Natural killer cell treated with Interleukin-12 subunit alpha and Interleukin-12 subunit beta and Interleukin-15 and Interleukin-18, amount 100 ng/mL, for 72 hours (primary cell): Measurements from ENCODE around the gene C3. TPM values are rescaled to one million over a fixed set of nuclear protein-coding genes. Genes with fewer than 3 reads are reported as not detected.

Experiments
- ATAC-seq, 2 donors: fragments of 150-1000 bp; cut with Tn5 transposase in 1 of 2; sonication (Bioruptor Pico), chemical (Tn5 transposase) in 1 of 2; 2 replicates each; pipeline ENCODE4 v1.10.0; 2021
- DNase-seq: peaks from one replicate; pipeline ENCODE4 v3.0.0; 2022; ENCODE audit warnings: low spot score
- H3K27ac Mint-ChIP-seq, 2 donors: 1 replicate in 1 of 2; 2 replicates in 1 of 2; pipeline ENCODE4 v1.8.0; 2022; ENCODE audit warnings: mixed read lengths in 2 of 2, mild to moderate bottlenecking in 1 of 2, moderate library complexity in 1 of 2
- H3K27me3 Mint-ChIP-seq, 2 donors: 1 replicate in 1 of 2; 2 replicates in 1 of 2; pipeline ENCODE4 v1.8.0; 2022; ENCODE audit warnings: mixed read lengths in 2 of 2
- H3K36me3 Mint-ChIP-seq: one replicate; pipeline ENCODE4 v1.8.0; 2022; ENCODE audit warnings: mixed read lengths
- H3K4me1 Mint-ChIP-seq, 2 donors: 1 replicate in 1 of 2; 2 replicates in 1 of 2; pipeline ENCODE4 v1.8.0; 2022; ENCODE audit warnings: low read depth in 2 of 2, mixed read lengths in 2 of 2, mild to moderate bottlenecking in 1 of 2
- H3K4me3 Mint-ChIP-seq: one replicate; pipeline ENCODE4 v1.8.0; 2022; ENCODE audit warnings: mixed read lengths
- H3K9me3 Mint-ChIP-seq: 2 replicates; pipeline ENCODE4 v1.8.0; 2022; ENCODE audit warnings: mixed read lengths
- total RNA-seq, 2 donors: library from RNA; stranded (reverse); gene quantifications; one replicate each; pipeline ENCODE4 v1.2.3, GENCODE V29; 2022

Gene C3
- total RNA-seq, 2 donors from 2014 or later, result 3.5 to 9.2 TPM

- no peaks in the 10 kb centered on the region for H3K9me3 Mint-ChIP-seq
- H3K4me1 Mint-ChIP-seq, result peaks cover 26 to 52% of the 10 kb centered on the region in 2 donors
- no peaks in the 10 kb centered on the region for H3K27me3 Mint-ChIP-seq
- peak; percentile 37 to 55 for ATAC-seq
- H3K4me3 Mint-ChIP-seq, result peak within 1 kb of the TSS; percentile 90
- DNase-seq, result peak; percentile 88
- peaks cover 9% of the 10 kb centered on the region for H3K36me3 Mint-ChIP-seq
- peak within 1 kb of the TSS; percentile 90 to 99 for H3K27ac Mint-ChIP-seq
These were observed 19.0 kb upstream of the C3 start, which contains the start of gene TRIP10 for GRCh38 chr19:6739390-6739882. Gene TRIP10, plus strand, starts transcription at chr19:6739680. Its CDS starts 82 bp downstream, at chr19:6739762.

- H3K9me3 Mint-ChIP-seq, result no peaks in the 10 kb centered on the region
- H3K4me1 Mint-ChIP-seq, result peaks cover 26 to 48% of the 10 kb centered on the region in 2 donors
- peak overlapping the region; percentile 90 to 99 for H3K27ac Mint-ChIP-seq
- ATAC-seq, result no peak
- H3K36me3 Mint-ChIP-seq, result peaks cover 4% of the 10 kb centered on the region
- H3K4me3 Mint-ChIP-seq, result peak overlapping the region; percentile 90
- no peaks in the 10 kb centered on the region for H3K27me3 Mint-ChIP-seq
- no peak for DNase-seq
These were observed 18.4 kb upstream of the C3 start for GRCh38 chr19:6738787-6739389.

- DNase-seq (peak; percentile 85), ATAC-seq (peak; percentile 22 to 26)
- peaks cover 26 to 44% of the 10 kb centered on the region in 2 donors for H3K4me1 Mint-ChIP-seq
- H3K27ac Mint-ChIP-seq, result peak overlapping the region; percentile 90 to 99
- H3K27me3 Mint-ChIP-seq, result no peaks in the 10 kb centered on the region
- no peaks in the 10 kb centered on the region for H3K9me3 Mint-ChIP-seq
- H3K4me3 Mint-ChIP-seq, result peak overlapping the region; percentile 90
- H3K36me3 Mint-ChIP-seq, result no peaks in the 10 kb centered on the region
These were observed 17.7 kb upstream of the C3 start for GRCh38 chr19:6737873-6738786.

GRCh38 chr19:6737284-6737872, 16.9 kb upstream of the C3 start, which contains the start of gene GPR108:
Gene GPR108, minus strand, starts transcription at chr19:6737580. Its CDS starts 4 bp downstream, at chr19:6737576.
- Mint-ChIP-seq H3K36me3 (no peaks in the 10 kb centered on the region), H3K27me3 (no peaks in the 10 kb centered on the region), H3K9me3 (no peaks in the 10 kb centered on the region), H3K27ac (peak within 1 kb of the TSS; percentile 90 to 99), H3K4me1 (peaks cover 26 to 40% of the 10 kb centered on the region in 2 donors), H3K4me3 (peak within 1 kb of the TSS; percentile 93)
- ATAC-seq (peak; percentile 86 to 88), DNase-seq (peak; percentile 99)

GRCh38 chr19:6736917-6737283, 16.4 kb upstream of the C3 start:
- no peaks in the 10 kb centered on the region for H3K27me3 Mint-ChIP-seq
- H3K4me3 Mint-ChIP-seq, result peak overlapping the region; percentile 93
- H3K27ac Mint-ChIP-seq, result peak overlapping the region; percentile 90 to 99
- ATAC-seq (no peak), DNase-seq (no peak)
- H3K36me3 Mint-ChIP-seq, result no peaks in the 10 kb centered on the region
- peaks cover 26 to 38% of the 10 kb centered on the region in 2 donors for H3K4me1 Mint-ChIP-seq
- H3K9me3 Mint-ChIP-seq, result no peaks in the 10 kb centered on the region

- peak overlapping the region; percentile 93 for H3K4me3 Mint-ChIP-seq
- H3K4me1 Mint-ChIP-seq, result peaks cover 26 to 36% of the 10 kb centered on the region in 2 donors
- no peaks in the 10 kb centered on the region for H3K9me3 Mint-ChIP-seq
- no peaks in the 10 kb centered on the region for H3K27me3 Mint-ChIP-seq
- peak; percentile 23 to 33 for ATAC-seq
- peak; percentile 89 for DNase-seq
- H3K27ac Mint-ChIP-seq, result peak overlapping the region; percentile 90 to 99
- H3K36me3 Mint-ChIP-seq, result no peaks in the 10 kb centered on the region
These were observed 15.9 kb upstream of the C3 start for GRCh38 chr19:6736169-6736916.

- DNase-seq, result no peak
- ATAC-seq, result no peak
- H3K27ac Mint-ChIP-seq, result peak overlapping the region; percentile 90 to 99
- H3K4me1 Mint-ChIP-seq, result peaks cover 26 to 30% of the 10 kb centered on the region in 2 donors
- H3K9me3 Mint-ChIP-seq, result no peaks in the 10 kb centered on the region
- H3K27me3 Mint-ChIP-seq, result no peaks in the 10 kb centered on the region
- H3K4me3 Mint-ChIP-seq, result peak overlapping the region; percentile 93
- no peaks in the 10 kb centered on the region for H3K36me3 Mint-ChIP-seq
These were observed 14.9 kb upstream of the C3 start for GRCh38 chr19:6735181-6735911.

GRCh38 chr19:6734096-6734696, 13.7 kb upstream of the C3 start:
- Mint-ChIP-seq H3K27ac (no peak overlapping the region), H3K27me3 (no peaks in the 10 kb centered on the region), H3K4me3 (no peak overlapping the region), H3K36me3 (no peaks in the 10 kb centered on the region), H3K4me1 (peaks cover 23 to 28% of the 10 kb centered on the region in 2 donors), H3K9me3 (no peaks in the 10 kb centered on the region)
- DNase-seq, result no peak
- no peak for ATAC-seq

GRCh38 chr19:6733338-6734095, 13.1 kb upstream of the C3 start:
- Mint-ChIP-seq H3K27ac (no peak overlapping the region), H3K9me3 (no peaks in the 10 kb centered on the region), H3K36me3 (no peaks in the 10 kb centered on the region), H3K4me1 (peaks cover 16 to 22% of the 10 kb centered on the region in 2 donors), H3K4me3 (no peak overlapping the region), H3K27me3 (no peaks in the 10 kb centered on the region)
- no peak for ATAC-seq
- no peak for DNase-seq

GRCh38 chr19:6732803-6733337, 12.4 kb upstream of the C3 start:
- Mint-ChIP-seq H3K9me3 (no peaks in the 10 kb centered on the region), H3K4me1 (peaks cover 10 to 19% of the 10 kb centered on the region in 2 donors), H3K36me3 (no peaks in the 10 kb centered on the region), H3K27me3 (no peaks in the 10 kb centered on the region), H3K27ac (peak overlapping the region in 1 of 2 donors; percentile 23), H3K4me3 (no peak overlapping the region)
- ATAC-seq (no peak), DNase-seq (no peak)

- peaks cover 6 to 14% of the 10 kb centered on the region in 2 donors for H3K4me1 Mint-ChIP-seq
- H3K27ac Mint-ChIP-seq, result no peak overlapping the region
- H3K36me3 Mint-ChIP-seq, result no peaks in the 10 kb centered on the region
These were observed 11.4 kb upstream of the C3 start for GRCh38 chr19:6731822-6732221.

More at GRCh38 chr19:6731822-6732221, 11.4 kb upstream of the C3 start:
- no peak for ATAC-seq
- H3K9me3 Mint-ChIP-seq, result no peaks in the 10 kb centered on the region
- no peak for DNase-seq
- no peaks in the 10 kb centered on the region for H3K27me3 Mint-ChIP-seq
- H3K4me3 Mint-ChIP-seq, result no peak overlapping the region
